ENCODE measurements around the gene TNNI3K.

- no peak for TF ChIP-seq CEBPB (IDR thresholded peaks at IDR 0.05; ENCODE audit: borderline replicate concordance in 1 of 2, low read depth in 2 of 2, low read length in 2 of 2)
- no peak for TF ChIP-seq SIN3A (IDR thresholded peaks at IDR 0.05; ENCODE audit: low read depth, low read length)
- TF ChIP-seq ATF2 (IDR thresholded peaks at IDR 0.05; ENCODE audit: low read length), result no peak
- TF ChIP-seq SIX5 (IDR thresholded peaks at IDR 0.05; ENCODE audit: low read depth, low read length, severe bottlenecking), result no peak
- TF ChIP-seq ZBTB4 (CRISPR knock-in tag; IDR thresholded peaks at IDR 0.05), result no peak
- no peak for TF ChIP-seq EZH2 (IDR thresholded peaks at IDR 0.05; ENCODE audit: borderline replicate concordance, control insufficient read depth, low read depth, low read length)
- TF ChIP-seq NFIC (IDR thresholded peaks at IDR 0.05; ENCODE audit: low read depth, low read length), result no peak
- no peak for TF ChIP-seq ZNF217 (IDR thresholded peaks at IDR 0.05)
- no peak for TF ChIP-seq BCLAF1 (IDR thresholded peaks at IDR 0.05)
- no peak for TF ChIP-seq POLR2A (IDR thresholded peaks at IDR 0.05; ENCODE audit: low read depth, low read length)
- TF ChIP-seq ZBTB33 (IDR thresholded peaks at IDR 0.05), result no peak
- TF ChIP-seq CTCF (IDR thresholded peaks at IDR 0.05 in 2 of 3, conservative IDR thresholded peaks at IDR 0.05 in 1 of 3; ENCODE audit: control insufficient read depth in 2 of 3, extremely low read depth in 1 of 3, insufficient read depth in 1 of 3, low read depth in 3 of 3, low read length in 3 of 3), result peak; percentile 82 to 89 (median 88)
- no peak for TF ChIP-seq FOXM1 (IDR thresholded peaks at IDR 0.05; ENCODE audit: low read depth, low read length)
Measured at GRCh38 chr1:74504125-74504932, 269.1 kb downstream of the TNNI3K start.

Measured in GM12878 (cell line).